ENCODE data around the gene C6orf120.

The C6orf120 gene

GRCh38 chr6:169726963-169727362 is 25.0 kb downstream of the C6orf120 start:
- DNase-seq: no peak

GRCh38 chr6:169729961-169730360 is 28.0 kb downstream of the C6orf120 start:
- DNase-seq: no peak

GRCh38 chr6:169738204-169738975 is 36.5 kb downstream of the C6orf120 start:
- DNase-seq: no peak

GRCh38 chr6:169738976-169739529 is 37.1 kb downstream of the C6orf120 start:
- no peak for DNase-seq

GRCh38 chr6:169741344-169741743 is 39.4 kb downstream of the C6orf120 start:
- no peak for DNase-seq

- no peak for DNase-seq
These were observed 43.5 kb downstream of the C6orf120 start for GRCh38 chr6:169745405-169745804.

- DNase-seq: no peak
These were observed 44.6 kb downstream of the C6orf120 start for GRCh38 chr6:169746556-169746955.

GRCh38 chr6:169751242-169752073 is 49.5 kb downstream of the C6orf120 start, which contains the start of the genes DYNLT2 and ERMARD:
TSS of gene DYNLT2 (minus strand) at chr6:169751572. CDS start at chr6:169751458, 114 bp downstream.
TSS of gene ERMARD (plus strand) at chr6:169751622. CDS start at chr6:169751658, 36 bp downstream.
- peak; percentile 79 to 87 for DNase-seq

- no peak for DNase-seq
These were observed 50.2 kb downstream of the C6orf120 start for GRCh38 chr6:169752074-169752623.

Data from NCI-H1930 (cell line).